Mesenchymal stem cell (in vitro differentiated cells and primary cell): Measurements from ENCODE around the gene ARL2. TPM values are rescaled to one million over a fixed set of nuclear protein-coding genes. Genes with fewer than 3 reads are reported as not detected.

ENCODE experiments used
- DNase-seq: peaks from one replicate; pipeline ENCODE4 v3.0.0-alpha.2; 2013
- H2AFZ ChIP-seq: one replicate; pipeline ENCODE4 v1.6.1; 2013; ENCODE audit warnings: low read depth, mild to moderate bottlenecking, control low read depth, inconsistent platforms, low read length, moderate library complexity
- H2AK5ac ChIP-seq: 2 replicates; pipeline ENCODE4 v1.6.1; 2013; ENCODE audit warnings: low read length, moderate library complexity, mild to moderate bottlenecking, inconsistent platforms; ENCODE audit not compliant: severe bottlenecking
- H2BK120ac ChIP-seq: one replicate; pipeline ENCODE4 v1.6.1; 2013; ENCODE audit warnings: low read depth, mild to moderate bottlenecking, inconsistent platforms, low read length, moderate library complexity
- H2BK12ac ChIP-seq, 2 experiments: one replicate each; pipeline ENCODE4 v1.6.1; 2013; ENCODE audit warnings: inconsistent platforms in 2 of 2, low read length in 2 of 2, mild to moderate bottlenecking in 2 of 2, moderate library complexity in 2 of 2, control low read depth in 1 of 2
- H2BK15ac ChIP-seq: one replicate; pipeline ENCODE4 v1.6.1; 2013; ENCODE audit warnings: mild to moderate bottlenecking, low read depth, inconsistent platforms; ENCODE audit not compliant: poor library complexity, severe bottlenecking
- H2BK5ac ChIP-seq: 2 replicates; pipeline ENCODE4 v1.6.1; 2013; ENCODE audit warnings: low read depth, mild to moderate bottlenecking, low read length, control low read depth, inconsistent platforms; ENCODE audit not compliant: poor library complexity, severe bottlenecking
- H3K14ac ChIP-seq, 2 experiments: one replicate each; pipeline ENCODE4 v1.6.1; 2013; ENCODE audit warnings: inconsistent platforms in 2 of 2, low read length in 2 of 2, control low read depth in 1 of 2, mild to moderate bottlenecking in 1 of 2, moderate library complexity in 1 of 2
- H3K18ac ChIP-seq, 2 experiments: one replicate each; pipeline ENCODE4 v1.6.1; 2013; ENCODE audit warnings: inconsistent platforms in 2 of 2, low read length in 2 of 2, control low read depth in 1 of 2, low read depth in 1 of 2, mild to moderate bottlenecking in 1 of 2
- H3K23ac ChIP-seq, 2 experiments: one replicate each; pipeline ENCODE4 v1.6.1; 2013; ENCODE audit warnings: inconsistent platforms in 2 of 2, low read length in 2 of 2, mild to moderate bottlenecking in 2 of 2, moderate library complexity in 2 of 2, control low read depth in 1 of 2
- H3K27ac ChIP-seq: 2 replicates; pipeline ENCODE4 v1.5.1; 2013; ENCODE audit warnings: mild to moderate bottlenecking, moderate library complexity, low read length, control low read depth, inconsistent platforms; ENCODE audit not compliant: poor library complexity, severe bottlenecking
- H3K27me3 ChIP-seq, 2 experiments: 2 replicates each; pipeline versions ENCODE4 v1.6.1 to v1.7.0; 2013; ENCODE audit warnings: low read length in 2 of 2, mild to moderate bottlenecking in 2 of 2, moderate library complexity in 2 of 2, control low read depth in 1 of 2, inconsistent platforms in 1 of 2; ENCODE audit not compliant: control insufficient read depth in 1 of 2, insufficient read depth in 1 of 2
- H3K36me3 ChIP-seq, 2 experiments: 2 replicates each; pipeline versions ENCODE4 v1.6.1 to v1.7.0; 2013; ENCODE audit warnings: low read length in 2 of 2, control low read depth in 1 of 2, inconsistent platforms in 1 of 2, low read depth in 1 of 2, mild to moderate bottlenecking in 1 of 2; ENCODE audit not compliant: insufficient read depth in 2 of 2, control insufficient read depth in 1 of 2
- H3K4ac ChIP-seq, 2 experiments: one replicate each; pipeline ENCODE4 v1.6.1; 2013; ENCODE audit warnings: inconsistent platforms in 2 of 2, low read length in 2 of 2, mild to moderate bottlenecking in 2 of 2, moderate library complexity in 2 of 2, control low read depth in 1 of 2, low read depth in 1 of 2
- H3K4me1 ChIP-seq: 2 replicates; pipeline ENCODE4 v1.6.1; 2013; ENCODE audit warnings: low read depth, low read length, control low read depth; ENCODE audit not compliant: control insufficient read depth, insufficient read depth
- H3K4me2 ChIP-seq: 2 replicates; pipeline ENCODE4 v1.6.1; 2013; ENCODE audit warnings: low read length, mild to moderate bottlenecking, inconsistent platforms; ENCODE audit not compliant: poor library complexity, severe bottlenecking
- H3K4me3 ChIP-seq, 2 experiments: 2 replicates each; pipeline versions ENCODE4 v1.5.1 to v1.7.0; 2013; ENCODE audit warnings: low read length in 2 of 2, mild to moderate bottlenecking in 2 of 2, control low read depth in 1 of 2, low read depth in 1 of 2; ENCODE audit not compliant: insufficient read depth in 1 of 2
- H3K79me1 ChIP-seq: replicated peaks from 2 replicates; pipeline ENCODE4 v1.6.1; 2013; ENCODE audit warnings: mild to moderate bottlenecking, control low read depth, low read length, inconsistent platforms; ENCODE audit not compliant: poor library complexity, severe bottlenecking
- H3K9ac ChIP-seq: 2 replicates; pipeline ENCODE4 v1.7.0; 2013; ENCODE audit warnings: mild to moderate bottlenecking, low read length, moderate library complexity
- H3K9me3 ChIP-seq: 2 replicates; pipeline ENCODE4 v1.7.0; 2013; ENCODE audit warnings: mild to moderate bottlenecking, low read length; ENCODE audit not compliant: control insufficient read depth
- H4K8ac ChIP-seq: one replicate; pipeline ENCODE4 v1.6.1; 2013; ENCODE audit warnings: inconsistent platforms, mild to moderate bottlenecking, low read length, moderate library complexity
- H4K91ac ChIP-seq: one replicate; pipeline ENCODE4 v1.6.1; 2013; ENCODE audit warnings: mild to moderate bottlenecking, low read length, inconsistent platforms
- WGBS: methylation state at CpG from one replicate; pipeline ENCODE4 v1.1.7; 2013; ENCODE audit warnings: mixed read lengths; 5-methylcytosine and 5-hydroxymethylcytosine counted together
- polyA plus RNA-seq, 2 experiments: library from polyadenylated mRNA; stranded (reverse); fragments of 200-250 nt; gene quantifications; one replicate each; pipeline ENCODE4 v1.2.3, GENCODE V29; 2013

ARL2 gene
- polyA plus RNA-seq (2013, experiment 1 of 2), result 86.1 TPM
- 84.5 TPM for polyA plus RNA-seq (2013, experiment 2 of 2)

GRCh38 chr11:65013888-65014725 lies at the start of gene ARL2:
ARL2 (plus strand) TSS chr11:65014160; CDS start chr11:65014208, 48 bp downstream.
- peak within 1 kb of the TSS; percentile 97 for H2AFZ ChIP-seq
- peak within 1 kb of the TSS; percentile 80 to 85 for H3K4me3 ChIP-seq
- peak within 1 kb of the TSS; percentile 99 for H3K27ac ChIP-seq
- peak within 1 kb of the TSS; percentile 91 for H2BK5ac ChIP-seq
- peaks cover 12% of the 10 kb centered on the region for H3K4me1 ChIP-seq
- H2BK15ac ChIP-seq, result peak within 1 kb of the TSS; percentile 80
- peak within 1 kb of the TSS; percentile 94 to 98 for H3K18ac ChIP-seq
- WGBS, result under 1% methylated on average over 96 of the region's 96 CpGs
- H3K14ac ChIP-seq, result peak within 1 kb of the TSS in 1 of 2 experiments; percentile 95
- H3K9ac ChIP-seq, result peak within 1 kb of the TSS; percentile 96
- peaks cover 13 to 16% of the 10 kb centered on the region in 2 experiments for H3K36me3 ChIP-seq
- H3K23ac ChIP-seq, result peak within 1 kb of the TSS in 1 of 2 experiments; percentile 81
- H2AK5ac ChIP-seq, result no peak within 1 kb of the TSS
- peak within 1 kb of the TSS; percentile 95 for H3K4me2 ChIP-seq
- H3K27me3 ChIP-seq, result no peaks in the 10 kb centered on the region
- peak within 1 kb of the TSS; percentile 92 for H4K91ac ChIP-seq
- no peaks in the 10 kb centered on the region for H3K9me3 ChIP-seq
- H3K79me1 ChIP-seq, result peaks cover 15% of the 10 kb centered on the region
- peak within 1 kb of the TSS; percentile 28 to 75 for H2BK12ac ChIP-seq
- H4K8ac ChIP-seq, result peak within 1 kb of the TSS; percentile 98
- peak within 1 kb of the TSS; percentile 78 for H2BK120ac ChIP-seq
- DNase-seq, result peak; percentile 93
- H3K4ac ChIP-seq, result peak within 1 kb of the TSS; percentile 94 to 96

GRCh38 chr11:64967375-64967774 lies 46.6 kb upstream of the ARL2 start:
- no peak overlapping the region for H3K23ac ChIP-seq
- H3K79me1 ChIP-seq, result no peaks in the 10 kb centered on the region
- H4K8ac ChIP-seq, result no peak overlapping the region
- H4K91ac ChIP-seq, result no peak overlapping the region
- H2BK120ac ChIP-seq, result no peak overlapping the region
- no peaks in the 10 kb centered on the region for H3K36me3 ChIP-seq
- H3K27me3 ChIP-seq, result peaks cover 0 to 18% of the 10 kb centered on the region in 2 experiments
- H3K27ac ChIP-seq, result no peak overlapping the region
- 97% methylated on average over 3 of the region's 3 CpGs for WGBS
- no peak overlapping the region for H2AK5ac ChIP-seq
- no peak overlapping the region for H3K18ac ChIP-seq
- H2BK12ac ChIP-seq, result no peak overlapping the region
- H2BK15ac ChIP-seq, result no peak overlapping the region
- no peak for DNase-seq
- no peak overlapping the region for H2BK5ac ChIP-seq
- H3K4me3 ChIP-seq, result no peak overlapping the region
- H3K9ac ChIP-seq, result no peak overlapping the region
- no peaks in the 10 kb centered on the region for H3K4me1 ChIP-seq
- no peak overlapping the region for H3K4ac ChIP-seq
- H3K4me2 ChIP-seq, result no peak overlapping the region
- no peaks in the 10 kb centered on the region for H3K9me3 ChIP-seq
- no peak overlapping the region for H3K14ac ChIP-seq
- H2AFZ ChIP-seq, result no peak overlapping the region

GRCh38 chr11:64969209-64969608 lies 44.8 kb upstream of the ARL2 start:
- peaks cover 0 to 13% of the 10 kb centered on the region in 2 experiments for H3K27me3 ChIP-seq
- no peak overlapping the region for H2BK12ac ChIP-seq
- no peak overlapping the region for H3K9ac ChIP-seq
- no peak overlapping the region for H2AK5ac ChIP-seq
- H2AFZ ChIP-seq, result no peak overlapping the region
- 45% methylated on average over 5 of the region's 5 CpGs for WGBS
- no peak overlapping the region for H3K4me3 ChIP-seq
- no peaks in the 10 kb centered on the region for H3K9me3 ChIP-seq
- H3K18ac ChIP-seq, result no peak overlapping the region
- H3K4ac ChIP-seq, result no peak overlapping the region
- no peak overlapping the region for H2BK15ac ChIP-seq
- H3K36me3 ChIP-seq, result no peaks in the 10 kb centered on the region
- H2BK5ac ChIP-seq, result no peak overlapping the region
- H3K4me2 ChIP-seq, result no peak overlapping the region
- H4K91ac ChIP-seq, result no peak overlapping the region
- H3K27ac ChIP-seq, result no peak overlapping the region
- H3K4me1 ChIP-seq, result no peaks in the 10 kb centered on the region
- no peak overlapping the region for H3K23ac ChIP-seq
- H4K8ac ChIP-seq, result no peak overlapping the region
- peak; percentile 70 for DNase-seq
- no peaks in the 10 kb centered on the region for H3K79me1 ChIP-seq
- no peak overlapping the region for H3K14ac ChIP-seq
- no peak overlapping the region for H2BK120ac ChIP-seq

GRCh38 chr11:64970731-64971151 lies 43.2 kb upstream of the ARL2 start:
- no peak overlapping the region for H2AK5ac ChIP-seq
- WGBS, result 92% methylated on average over 8 of the region's 8 CpGs
- no peak overlapping the region for H3K27ac ChIP-seq
- DNase-seq, result no peak
- H3K4me3 ChIP-seq, result no peak overlapping the region
- H3K9me3 ChIP-seq, result no peaks in the 10 kb centered on the region
- H3K23ac ChIP-seq, result no peak overlapping the region
- H3K27me3 ChIP-seq, result peaks cover 6 to 11% of the 10 kb centered on the region in 2 experiments
- H2BK15ac ChIP-seq, result no peak overlapping the region
- H2BK5ac ChIP-seq, result no peak overlapping the region
- H3K9ac ChIP-seq, result no peak overlapping the region
- H2BK120ac ChIP-seq, result no peak overlapping the region
- H3K4ac ChIP-seq, result no peak overlapping the region
- no peaks in the 10 kb centered on the region for H3K79me1 ChIP-seq
- H3K36me3 ChIP-seq, result no peaks in the 10 kb centered on the region
- H2AFZ ChIP-seq, result no peak overlapping the region
- no peak overlapping the region for H2BK12ac ChIP-seq
- H3K14ac ChIP-seq, result no peak overlapping the region
- H3K4me2 ChIP-seq, result no peak overlapping the region
- no peak overlapping the region for H4K91ac ChIP-seq
- H4K8ac ChIP-seq, result no peak overlapping the region
- no peaks in the 10 kb centered on the region for H3K4me1 ChIP-seq
- no peak overlapping the region for H3K18ac ChIP-seq
